Right atrium auricular region (tissue), 2 donors: Measurements from ENCODE around the gene CHST3. TPM values are rescaled to one million over a fixed set of nuclear protein-coding genes. Genes with fewer than 3 reads are reported as not detected.

Source experiments
- DNase-seq: peaks from one replicate; pipeline ENCODE4 v3.0.0-alpha.2; 2019; ENCODE audit warnings: low spot score
- H3K27ac ChIP-seq, 2 donors: fragments of 200-600 bp; sonication (generic); 1 replicate in 1 of 2; 2 replicates in 1 of 2; pipeline ENCODE4 v1.5.1; 2016 to 2019
- H3K27me3 ChIP-seq, 2 donors: fragments of 200-600 bp; sonication (generic); one replicate each; pipeline versions ENCODE4 v1.5.1 to v1.6.0; 2017 to 2019
- H3K36me3 ChIP-seq: fragments of 200-600 bp; sonication (generic); one replicate; pipeline ENCODE4 v1.5.1; 2016
- H3K4me1 ChIP-seq, 2 donors: fragments of 200-600 bp; sonication (generic); one replicate each; pipeline versions ENCODE4 v1.5.1 to v1.6.0; 2017 to 2019
- H3K4me3 ChIP-seq, 2 donors: fragments of 200-600 bp; sonication (generic); 1 replicate in 1 of 2; 2 replicates in 1 of 2; pipeline ENCODE4 v1.5.1; 2017 to 2019; ENCODE audit warnings: mild to moderate bottlenecking in 1 of 2, moderate library complexity in 1 of 2
- H3K9me3 ChIP-seq, 2 donors: fragments of 200-600 bp; sonication (generic); one replicate each; pipeline ENCODE4 v1.5.1; 2019
- total RNA-seq, 2 donors: library from RNA; depleted of rRNA; stranded (reverse); fragments of >200 nt; gene quantifications; one replicate each; pipeline ENCODE4 v1.1.0, GENCODE V29; 2016
- TF ChIP-seq, protein P1 (sequence below), 2 donors: fragments of 200-600 bp; sonication (generic); IDR thresholded peaks; one replicate each; pipeline ENCODE4 v1.5.1; 2019; ENCODE audit warnings: antibody characterized with exemption in 2 of 2

Gene CHST3
- total RNA-seq, 2 donors from 2014 or later: 21.3 to 45.4 TPM

- H3K27me3 ChIP-seq: no peaks in the 10 kb centered on the region
- TF ChIP-seq, protein P1, sequence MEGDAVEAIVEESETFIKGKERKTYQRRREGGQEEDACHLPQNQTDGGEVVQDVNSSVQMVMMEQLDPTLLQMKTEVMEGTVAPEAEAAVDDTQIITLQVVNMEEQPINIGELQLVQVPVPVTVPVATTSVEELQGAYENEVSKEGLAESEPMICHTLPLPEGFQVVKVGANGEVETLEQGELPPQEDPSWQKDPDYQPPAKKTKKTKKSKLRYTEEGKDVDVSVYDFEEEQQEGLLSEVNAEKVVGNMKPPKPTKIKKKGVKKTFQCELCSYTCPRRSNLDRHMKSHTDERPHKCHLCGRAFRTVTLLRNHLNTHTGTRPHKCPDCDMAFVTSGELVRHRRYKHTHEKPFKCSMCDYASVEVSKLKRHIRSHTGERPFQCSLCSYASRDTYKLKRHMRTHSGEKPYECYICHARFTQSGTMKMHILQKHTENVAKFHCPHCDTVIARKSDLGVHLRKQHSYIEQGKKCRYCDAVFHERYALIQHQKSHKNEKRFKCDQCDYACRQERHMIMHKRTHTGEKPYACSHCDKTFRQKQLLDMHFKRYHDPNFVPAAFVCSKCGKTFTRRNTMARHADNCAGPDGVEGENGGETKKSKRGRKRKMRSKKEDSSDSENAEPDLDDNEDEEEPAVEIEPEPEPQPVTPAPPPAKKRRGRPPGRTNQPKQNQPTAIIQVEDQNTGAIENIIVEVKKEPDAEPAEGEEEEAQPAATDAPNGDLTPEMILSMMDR (IDR thresholded peaks at IDR 0.05): no peak
- H3K4me1 ChIP-seq: peaks cover 0 to 79% of the 10 kb centered on the region in 2 donors
- peaks cover 8% of the 10 kb centered on the region for H3K36me3 ChIP-seq
- no peak for DNase-seq
- no peak overlapping the region for H3K4me3 ChIP-seq
- H3K27ac ChIP-seq: peak overlapping the region; percentile 76 to 78
- no peaks in the 10 kb centered on the region for H3K9me3 ChIP-seq
Measured at GRCh38 chr10:72014785-72015480, 50.7 kb downstream of the CHST3 start.

GRCh38 chr10:72015841-72016240 is 51.6 kb downstream of the CHST3 start:
- no peaks in the 10 kb centered on the region for H3K9me3 ChIP-seq
- peaks cover 0 to 71% of the 10 kb centered on the region in 2 donors for H3K4me1 ChIP-seq
- H3K36me3 ChIP-seq: peaks cover 5% of the 10 kb centered on the region
- DNase-seq: no peak
- no peaks in the 10 kb centered on the region for H3K27me3 ChIP-seq
- H3K27ac ChIP-seq: peak overlapping the region; percentile 78 to 88
- no peak overlapping the region for H3K4me3 ChIP-seq
- TF ChIP-seq, protein P1 (IDR thresholded peaks at IDR 0.05): no peak

DNA sequence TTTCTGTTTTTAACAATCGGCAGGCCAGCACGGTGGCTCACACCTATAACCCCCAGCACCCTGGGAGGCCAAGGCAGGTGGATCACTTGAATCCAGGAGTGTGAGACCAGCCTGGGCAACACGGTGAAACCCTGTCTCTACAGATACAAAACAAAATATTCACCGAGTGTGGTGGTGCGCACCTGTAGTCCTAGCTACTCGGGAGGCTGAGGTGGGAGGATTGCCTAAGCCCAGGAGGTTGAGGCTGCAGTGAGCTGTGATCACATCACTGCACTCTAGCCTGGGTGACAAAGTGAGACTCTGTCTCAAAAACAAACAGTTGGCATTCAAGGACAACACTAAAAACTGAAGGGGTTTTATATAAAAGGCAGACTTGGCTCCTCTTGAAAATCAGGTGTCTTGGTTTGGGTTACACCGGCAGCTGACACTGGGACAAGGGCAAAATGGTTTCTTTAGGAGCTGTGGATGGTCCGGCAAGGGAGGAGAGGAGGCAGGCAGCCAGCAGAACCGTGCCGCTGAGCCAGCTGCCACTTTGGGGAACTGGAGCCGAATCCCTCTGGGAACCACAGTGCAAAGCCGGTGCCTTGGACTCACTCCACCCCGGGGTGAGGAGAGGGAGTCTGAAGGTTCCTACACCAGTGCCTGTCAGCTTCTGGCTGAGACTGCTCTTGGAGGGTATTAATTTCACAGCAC is 52.6 kb downstream of the CHST3 start:
- Histone ChIP-seq H3K4me1 (peaks cover 0 to 71% of the 10 kb centered on the region in 2 donors), H3K4me3 (no peak overlapping the region), H3K36me3 (no peaks in the 10 kb centered on the region), H3K27ac (peak overlapping the region; percentile 78 to 88), H3K27me3 (no peaks in the 10 kb centered on the region), H3K9me3 (no peaks in the 10 kb centered on the region)
- no peak for DNase-seq
- TF ChIP-seq, protein P1 (IDR thresholded peaks at IDR 0.05): no peak

- Histone ChIP-seq H3K27ac (no peak overlapping the region), H3K36me3 (no peaks in the 10 kb centered on the region), H3K9me3 (no peaks in the 10 kb centered on the region), H3K4me1 (peaks cover 0 to 58% of the 10 kb centered on the region in 2 donors), H3K27me3 (no peaks in the 10 kb centered on the region), H3K4me3 (no peak overlapping the region)
- DNase-seq: no peak
- TF ChIP-seq, protein P1 (IDR thresholded peaks at IDR 0.05): no peak
Measured at GRCh38 chr10:72019085-72019876, 55.1 kb downstream of the CHST3 start.

GRCh38 chr10:72020914-72021809 is 57.0 kb downstream of the CHST3 start:
- no peaks in the 10 kb centered on the region for H3K27me3 ChIP-seq
- no peak overlapping the region for H3K4me3 ChIP-seq
- TF ChIP-seq, protein P1 (IDR thresholded peaks at IDR 0.05): no peak
- H3K36me3 ChIP-seq: no peaks in the 10 kb centered on the region
- no peaks in the 10 kb centered on the region for H3K9me3 ChIP-seq
- no peak for DNase-seq
- peaks cover 0 to 39% of the 10 kb centered on the region in 2 donors for H3K4me1 ChIP-seq
- H3K27ac ChIP-seq: no peak overlapping the region
